Upper lobe of right lung (tissue), 1 donor: Measurements from ENCODE around the gene ZNF653. TPM values are rescaled to one million over a fixed set of nuclear protein-coding genes. Genes with fewer than 3 reads are reported as not detected.
A peak's percentile ranks its signal among the peaks of the same experiment; 100 is the strongest.
"Not testable (repeated sequence)": the region's sequence is repeated elsewhere in the genome, so short reads cannot be mapped to it uniquely, and the experiment has no call there.

Source experiments
- ATAC-seq: fragments of 200-7000 bp; cut with Tn5 transposase; one replicate; pipeline ENCODE4 v1.9.1; 2020; ENCODE audit warnings: mild to moderate bottlenecking, moderate library complexity
- DNase-seq: peaks from one replicate; pipeline ENCODE4 v3.0.0-alpha.2; 2020
- H3K27ac ChIP-seq: fragments of 200-600 bp; one replicate; pipeline ENCODE4 v1.8.0; 2022
- H3K27me3 ChIP-seq: fragments of 200-600 bp; one replicate; pipeline ENCODE4 v1.8.0; 2022; ENCODE audit warnings: mild to moderate bottlenecking
- H3K36me3 ChIP-seq: fragments of 200-600 bp; one replicate; pipeline ENCODE4 v1.8.0; 2022
- H3K4me1 ChIP-seq: fragments of 200-600 bp; one replicate; pipeline ENCODE4 v1.8.0; 2022
- H3K4me3 ChIP-seq: fragments of 200-600 bp; one replicate; pipeline ENCODE4 v1.8.0; 2022; ENCODE audit warnings: mild to moderate bottlenecking
- H3K9me3 ChIP-seq: fragments of 200-600 bp; one replicate; pipeline ENCODE4 v1.8.0; 2022
- CTCF ChIP-seq: fragments of 200-600 bp; IDR thresholded peaks from one replicate; pipeline ENCODE4 v1.8.0; 2022; ENCODE audit warnings: antibody characterized with exemption
- intact Hi-C: fragments of 100-400 bp; cut with DNase I; formaldehyde crosslinking; loops from one replicate; pipeline ENCODE4 v1.11.0; 2022
- total RNA-seq: library from RNA; stranded (reverse); fragmentation: NEBNext Ultra II Directional; extraction: Animal tissue kit (Norgen Biotek cat#: 25700); gene quantifications from one replicate; pipeline ENCODE4 v1.2.1, GENCODE V29; 2021
- donor health status: DM: no; HTN: yes; CAD: no; lungs with severe emphysema.

Gene ZNF653
- total RNA-seq, 1 donor from 2014 or later, result 10.7 TPM

- Histone ChIP-seq H3K9me3 (no peaks in the 10 kb centered on the region), H3K4me3 (no peak overlapping the region), H3K36me3 (no peaks in the 10 kb centered on the region), H3K27ac (no peak overlapping the region), H3K4me1 (no peaks in the 10 kb centered on the region), H3K27me3 (no peaks in the 10 kb centered on the region)
- no peak for TF ChIP-seq CTCF
- ATAC-seq (no peak), DNase-seq (no peak)
- intact Hi-C loops, result no loop called here
Observed at GRCh38 chr19:11465600-11465999, 40.0 kb downstream of the ZNF653 start.

- intact Hi-C loops, result no loop called here
- no peak for DNase-seq
- H3K27me3 ChIP-seq, result no peaks in the 10 kb centered on the region
- TF ChIP-seq CTCF, result no peak
- no peaks in the 10 kb centered on the region for H3K4me1 ChIP-seq
- peak; percentile 28 for ATAC-seq
- H3K9me3 ChIP-seq, result no peaks in the 10 kb centered on the region
- no peaks in the 10 kb centered on the region for H3K36me3 ChIP-seq
- no peak overlapping the region for H3K4me3 ChIP-seq
- H3K27ac ChIP-seq, result no peak overlapping the region
Observed at GRCh38 chr19:11464333-11465265, 41.0 kb downstream of the ZNF653 start.

GRCh38 chr19:11463391-11463790 lies 42.2 kb downstream of the ZNF653 start:
- no peaks in the 10 kb centered on the region for H3K4me1 ChIP-seq
- DNase-seq, result no peak
- no peaks in the 10 kb centered on the region for H3K36me3 ChIP-seq
- ATAC-seq, result no peak
- intact Hi-C loops, result no loop called here
- peaks cover 6% of the 10 kb centered on the region for H3K27me3 ChIP-seq
- no peak for TF ChIP-seq CTCF
- no peak overlapping the region for H3K4me3 ChIP-seq
- H3K27ac ChIP-seq, result no peak overlapping the region
- H3K9me3 ChIP-seq, result no peaks in the 10 kb centered on the region

- no peak overlapping the region for H3K27ac ChIP-seq
- DNase-seq (no peak), ATAC-seq (no peak)
- H3K4me3 ChIP-seq, result no peak overlapping the region
- intact Hi-C loops, result no loop called here
- peaks cover 6% of the 10 kb centered on the region for H3K27me3 ChIP-seq
- TF ChIP-seq CTCF, result no peak
- no peaks in the 10 kb centered on the region for H3K9me3 ChIP-seq
- no peaks in the 10 kb centered on the region for H3K36me3 ChIP-seq
- H3K4me1 ChIP-seq, result no peaks in the 10 kb centered on the region
Observed at GRCh38 chr19:11461453-11461852, 44.2 kb downstream of the ZNF653 start.

GRCh38 chr19:11460207-11460606 lies 45.4 kb downstream of the ZNF653 start:
- H3K4me3 ChIP-seq, result no peak overlapping the region
- no peaks in the 10 kb centered on the region for H3K4me1 ChIP-seq
- ATAC-seq (peak; percentile 13), DNase-seq (no peak)
- peaks cover 6% of the 10 kb centered on the region for H3K27me3 ChIP-seq
- intact Hi-C loops, result no loop called here
- H3K27ac ChIP-seq, result no peak overlapping the region
- H3K9me3 ChIP-seq, result no peaks in the 10 kb centered on the region
- no peaks in the 10 kb centered on the region for H3K36me3 ChIP-seq
- TF ChIP-seq CTCF, result peak; percentile 11

GRCh38 chr19:11458912-11459311 lies 46.7 kb downstream of the ZNF653 start:
- DNase-seq, intact Hi-C loops, H3K4me3 ChIP-seq, ATAC-seq, H3K4me1 ChIP-seq, H3K36me3 ChIP-seq, H3K27me3 ChIP-seq, H3K27ac ChIP-seq, H3K9me3 ChIP-seq: not testable (repeated sequence)
